Osteoblast (primary cell): Measurements from ENCODE around the gene ZNF143. TPM values are rescaled to one million over a fixed set of nuclear protein-coding genes. Genes with fewer than 3 reads are reported as not detected.
"Not testable (repeated sequence)": the region's sequence is repeated elsewhere in the genome, so short reads cannot be mapped to it uniquely, and the experiment has no call there.

Experiments
- DNase-seq: peaks from one replicate; pipeline ENCODE4 v3.0.0; 2011; ENCODE audit warnings: low spot score, mixed read lengths; ENCODE audit not compliant: insufficient read length; ENCODE audit errors: missing footprints
- H2AFZ ChIP-seq: 2 replicates; pipeline ENCODE4 v1.6.0; 2011; ENCODE audit warnings: mild to moderate bottlenecking, low read length
- H3K27ac ChIP-seq: 2 replicates; pipeline ENCODE4 v1.5.1; 2011; ENCODE audit warnings: mild to moderate bottlenecking, low read depth, low read length, moderate library complexity
- H3K27me3 ChIP-seq: 2 replicates; pipeline ENCODE4 v1.6.0; 2012; ENCODE audit warnings: mild to moderate bottlenecking, control low read depth, inconsistent platforms, low read length, moderate library complexity; ENCODE audit not compliant: insufficient read depth
- H3K36me3 ChIP-seq: 2 replicates; pipeline ENCODE4 v1.5.1; 2011; ENCODE audit warnings: mild to moderate bottlenecking, low read length, control low read depth, moderate library complexity; ENCODE audit not compliant: insufficient read depth
- H3K4me1 ChIP-seq: 2 replicates; pipeline ENCODE4 v1.5.1; 2011; ENCODE audit warnings: mild to moderate bottlenecking, low read length, control low read depth, moderate library complexity; ENCODE audit not compliant: insufficient read depth
- H3K4me2 ChIP-seq: 2 replicates; pipeline ENCODE4 v1.6.0; 2011; ENCODE audit warnings: mild to moderate bottlenecking, low read length; ENCODE audit not compliant: insufficient read depth
- H3K4me3 ChIP-seq: fragments of 200-600 bp; sonication (generic); 3 replicates; pipeline ENCODE4 v1.5.1; 2012; ENCODE audit warnings: mild to moderate bottlenecking, low read length, inconsistent platforms; ENCODE audit not compliant: insufficient read depth
- H3K79me2 ChIP-seq: 2 replicates; pipeline ENCODE4 v1.6.0; 2012; ENCODE audit warnings: mild to moderate bottlenecking, low read length, control low read depth, inconsistent platforms; ENCODE audit not compliant: insufficient read depth
- H3K9me3 ChIP-seq: 2 replicates; pipeline ENCODE4 v1.5.1; 2011; ENCODE audit warnings: low read depth, low read length, control low read depth
- H4K20me1 ChIP-seq: 2 replicates; pipeline ENCODE4 v1.6.0; 2012; ENCODE audit warnings: mild to moderate bottlenecking, low read length, control low read depth; ENCODE audit not compliant: insufficient read depth
- total RNA-seq: library from RNA; depleted of rRNA; stranded (reverse); fragments of >200 nt; gene quantifications from 2 replicates; pipeline ENCODE4 v1.2.3, GENCODE V29; 2012
- TF ChIP-seq, protein P1 (sequence below): IDR thresholded peaks from 2 replicates; pipeline ENCODE4 v1.5.1; 2011; ENCODE audit warnings: mild to moderate bottlenecking, low read depth, low read length, moderate library complexity; ENCODE audit errors: extremely low read depth

Gene ZNF143
- total RNA-seq, 1 donor: 26.4 TPM

DNA sequence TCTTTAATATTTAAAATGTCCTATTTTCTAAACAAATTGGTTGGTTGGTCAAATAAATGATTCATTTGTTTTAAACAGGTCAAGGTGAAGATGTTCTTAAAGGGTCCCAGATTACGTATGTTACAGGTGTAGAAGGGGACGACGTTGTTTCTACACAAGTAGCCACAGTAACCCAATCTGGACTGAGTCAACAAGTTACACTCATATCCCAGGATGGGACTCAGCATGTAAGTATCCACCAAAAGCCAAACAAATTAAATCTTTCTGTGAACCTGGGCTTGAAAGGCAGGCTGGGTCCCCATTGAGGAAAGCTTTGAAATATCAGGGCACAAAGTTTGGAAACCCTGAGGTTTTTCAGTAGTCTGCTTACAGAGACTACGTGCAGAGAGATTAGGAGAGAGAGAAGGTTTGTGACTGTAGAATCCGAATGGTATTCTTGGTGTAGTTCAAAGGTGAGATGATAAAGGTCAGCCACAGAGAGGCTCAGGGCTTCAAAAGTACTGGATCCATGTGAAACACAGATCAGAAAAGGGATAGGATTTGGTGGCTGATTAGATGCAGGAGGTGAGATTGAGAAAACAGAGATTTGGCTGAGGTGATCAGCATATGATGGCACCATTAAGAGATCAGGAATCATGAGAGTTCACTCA is 51.7 kb downstream of the ZNF143 start:
- Histone ChIP-seq H3K9me3 (no peaks in the 10 kb centered on the region), H3K4me3 (no peak overlapping the region), H3K36me3 (peaks cover 34% of the 10 kb centered on the region), H3K79me2 (no peaks in the 10 kb centered on the region), H3K4me1 (peaks cover 7% of the 10 kb centered on the region), H3K4me2 (no peak overlapping the region), H2AFZ (no peak overlapping the region), H4K20me1 (no peaks in the 10 kb centered on the region), H3K27me3 (no peaks in the 10 kb centered on the region), H3K27ac (no peak overlapping the region)
- TF ChIP-seq, protein P1, sequence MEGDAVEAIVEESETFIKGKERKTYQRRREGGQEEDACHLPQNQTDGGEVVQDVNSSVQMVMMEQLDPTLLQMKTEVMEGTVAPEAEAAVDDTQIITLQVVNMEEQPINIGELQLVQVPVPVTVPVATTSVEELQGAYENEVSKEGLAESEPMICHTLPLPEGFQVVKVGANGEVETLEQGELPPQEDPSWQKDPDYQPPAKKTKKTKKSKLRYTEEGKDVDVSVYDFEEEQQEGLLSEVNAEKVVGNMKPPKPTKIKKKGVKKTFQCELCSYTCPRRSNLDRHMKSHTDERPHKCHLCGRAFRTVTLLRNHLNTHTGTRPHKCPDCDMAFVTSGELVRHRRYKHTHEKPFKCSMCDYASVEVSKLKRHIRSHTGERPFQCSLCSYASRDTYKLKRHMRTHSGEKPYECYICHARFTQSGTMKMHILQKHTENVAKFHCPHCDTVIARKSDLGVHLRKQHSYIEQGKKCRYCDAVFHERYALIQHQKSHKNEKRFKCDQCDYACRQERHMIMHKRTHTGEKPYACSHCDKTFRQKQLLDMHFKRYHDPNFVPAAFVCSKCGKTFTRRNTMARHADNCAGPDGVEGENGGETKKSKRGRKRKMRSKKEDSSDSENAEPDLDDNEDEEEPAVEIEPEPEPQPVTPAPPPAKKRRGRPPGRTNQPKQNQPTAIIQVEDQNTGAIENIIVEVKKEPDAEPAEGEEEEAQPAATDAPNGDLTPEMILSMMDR: no peak
- peak; percentile 58 for DNase-seq

DNA sequence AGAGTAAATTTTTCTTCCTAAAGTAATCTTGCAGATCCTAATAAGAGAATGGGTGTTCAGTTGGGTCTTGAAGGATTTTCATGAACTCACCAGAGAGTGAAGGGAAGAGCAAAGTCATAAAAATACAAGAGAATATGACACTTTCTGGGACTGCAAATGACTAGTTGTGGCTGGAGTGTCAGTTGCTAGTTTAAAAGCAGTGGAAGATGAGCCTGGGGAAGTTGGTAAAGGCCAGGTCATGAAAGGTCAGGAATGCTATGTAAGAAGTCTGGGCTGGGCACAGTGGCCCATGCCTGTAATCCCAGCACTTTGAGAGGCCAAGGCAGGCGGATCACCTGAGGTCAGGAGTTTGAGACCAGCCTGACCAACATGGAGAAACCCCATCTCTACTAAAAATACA is 53.8 kb downstream of the ZNF143 start:
- not testable (repeated sequence) for H3K27me3 ChIP-seq, H3K79me2 ChIP-seq, DNase-seq, H2AFZ ChIP-seq, H4K20me1 ChIP-seq, H3K4me2 ChIP-seq, H3K9me3 ChIP-seq, H3K4me3 ChIP-seq, H3K27ac ChIP-seq, H3K4me1 ChIP-seq
- H3K36me3 ChIP-seq: peaks cover 35% of the 10 kb centered on the region

DNA sequence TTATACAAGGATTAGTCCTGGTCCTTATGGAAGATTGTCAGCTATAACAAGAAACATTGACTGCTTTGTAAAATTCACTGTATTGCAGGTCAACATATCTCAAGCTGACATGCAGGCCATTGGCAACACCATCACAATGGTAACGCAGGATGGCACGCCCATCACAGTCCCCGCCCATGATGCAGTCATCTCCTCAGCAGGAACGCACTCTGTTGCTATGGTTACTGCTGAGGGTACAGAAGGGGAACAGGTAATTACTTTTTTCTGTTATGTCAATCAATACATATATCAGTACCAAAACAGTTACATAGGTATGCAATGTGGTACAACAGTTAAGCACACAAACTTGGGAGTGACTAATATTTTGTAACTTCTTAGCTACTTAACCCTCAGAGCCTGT is 55.3 kb downstream of the ZNF143 start:
- no peaks in the 10 kb centered on the region for H3K27me3 ChIP-seq
- peak; percentile 37 for DNase-seq
- H2AFZ ChIP-seq: no peak overlapping the region
- peaks cover 35% of the 10 kb centered on the region for H3K36me3 ChIP-seq
- H3K27ac ChIP-seq: no peak overlapping the region
- no peaks in the 10 kb centered on the region for H3K4me1 ChIP-seq
- no peaks in the 10 kb centered on the region for H3K79me2 ChIP-seq
- no peaks in the 10 kb centered on the region for H3K9me3 ChIP-seq
- TF ChIP-seq, protein P1: no peak
- no peak overlapping the region for H3K4me2 ChIP-seq
- no peak overlapping the region for H3K4me3 ChIP-seq
- no peaks in the 10 kb centered on the region for H4K20me1 ChIP-seq

DNA sequence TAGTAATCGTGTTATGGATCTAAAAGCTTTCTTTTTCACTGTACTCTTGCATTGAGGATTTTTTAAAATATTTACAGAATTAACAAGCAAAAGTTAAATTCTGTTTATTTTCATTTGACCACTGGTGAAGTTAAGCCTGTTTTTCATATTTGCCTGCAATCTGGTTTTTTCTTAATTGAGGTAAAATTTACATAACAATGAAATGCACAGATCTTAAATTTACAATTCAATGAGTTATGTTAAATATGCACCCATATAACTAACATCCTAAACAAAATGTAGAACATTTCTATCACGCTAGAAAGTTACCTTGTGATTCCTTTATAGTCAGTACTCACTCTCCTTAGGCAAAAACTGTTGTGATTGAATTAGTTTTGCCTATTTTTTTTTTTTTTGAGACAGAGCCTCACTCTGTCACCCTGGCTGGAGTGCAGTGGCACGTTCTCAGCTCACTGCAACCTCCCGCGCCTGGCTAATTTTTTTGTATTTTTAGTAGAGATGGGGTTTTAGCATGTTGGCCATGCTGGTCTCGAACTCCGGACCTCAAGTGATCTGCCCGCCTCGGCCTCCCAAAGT is 58.1 kb downstream of the ZNF143 start:
- H2AFZ ChIP-seq: no peak overlapping the region
- peaks cover 19% of the 10 kb centered on the region for H3K36me3 ChIP-seq
- H3K4me1 ChIP-seq: peaks cover 1% of the 10 kb centered on the region
- no peaks in the 10 kb centered on the region for H4K20me1 ChIP-seq
- no peak overlapping the region for H3K4me3 ChIP-seq
- no peak overlapping the region for H3K4me2 ChIP-seq
- TF ChIP-seq, protein P1: no peak
- no peak for DNase-seq
- H3K79me2 ChIP-seq: no peaks in the 10 kb centered on the region
- H3K27me3 ChIP-seq: no peaks in the 10 kb centered on the region
- H3K27ac ChIP-seq: no peak overlapping the region
- no peaks in the 10 kb centered on the region for H3K9me3 ChIP-seq
